Measurements from ENCODE around the gene GAL3ST1.

DNA sequence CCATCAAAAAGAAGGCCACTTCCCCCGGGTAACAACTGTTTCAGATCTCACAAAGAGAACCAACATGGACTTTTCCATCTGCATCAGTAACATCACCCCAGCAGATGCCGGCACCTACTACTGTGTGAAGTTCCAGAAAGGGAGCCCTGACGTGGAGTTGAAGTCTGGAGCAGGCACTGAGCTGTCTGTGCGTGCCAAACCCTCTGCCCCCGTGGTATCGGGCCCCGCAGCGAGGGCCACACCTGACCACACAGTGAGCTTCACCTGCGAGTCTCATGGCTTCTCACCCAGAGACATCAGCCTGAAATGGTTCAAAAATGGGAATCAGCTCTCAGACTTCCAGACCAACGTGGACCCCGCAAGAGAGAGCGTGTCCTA lies 31.7 kb downstream of the GAL3ST1 start:
- TF ChIP-seq, protein P1, sequence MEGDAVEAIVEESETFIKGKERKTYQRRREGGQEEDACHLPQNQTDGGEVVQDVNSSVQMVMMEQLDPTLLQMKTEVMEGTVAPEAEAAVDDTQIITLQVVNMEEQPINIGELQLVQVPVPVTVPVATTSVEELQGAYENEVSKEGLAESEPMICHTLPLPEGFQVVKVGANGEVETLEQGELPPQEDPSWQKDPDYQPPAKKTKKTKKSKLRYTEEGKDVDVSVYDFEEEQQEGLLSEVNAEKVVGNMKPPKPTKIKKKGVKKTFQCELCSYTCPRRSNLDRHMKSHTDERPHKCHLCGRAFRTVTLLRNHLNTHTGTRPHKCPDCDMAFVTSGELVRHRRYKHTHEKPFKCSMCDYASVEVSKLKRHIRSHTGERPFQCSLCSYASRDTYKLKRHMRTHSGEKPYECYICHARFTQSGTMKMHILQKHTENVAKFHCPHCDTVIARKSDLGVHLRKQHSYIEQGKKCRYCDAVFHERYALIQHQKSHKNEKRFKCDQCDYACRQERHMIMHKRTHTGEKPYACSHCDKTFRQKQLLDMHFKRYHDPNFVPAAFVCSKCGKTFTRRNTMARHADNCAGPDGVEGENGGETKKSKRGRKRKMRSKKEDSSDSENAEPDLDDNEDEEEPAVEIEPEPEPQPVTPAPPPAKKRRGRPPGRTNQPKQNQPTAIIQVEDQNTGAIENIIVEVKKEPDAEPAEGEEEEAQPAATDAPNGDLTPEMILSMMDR (IDR thresholded peaks at IDR 0.05) = no peak
- no peak for TF ChIP-seq POLR2A (IDR thresholded peaks at IDR 0.05)
- no peak for TF ChIP-seq EP300 (IDR thresholded peaks at IDR 0.05)
